Gastrocnemius medialis (tissue), 4 donors: ENCODE data around the gene ARMC10. TPM values are rescaled to one million over a fixed set of nuclear protein-coding genes. Genes with fewer than 3 reads are reported as not detected.
A peak's percentile ranks its signal among the peaks of the same experiment; 100 is the strongest.

ENCODE experiments used
- ATAC-seq, 2 donors: fragments of 150-250 bp; one replicate each; pipeline ENCODE4 v1.9.1; 2016
- DNase-seq, 2 donors: peaks; one replicate each; pipeline ENCODE4 v3.0.0-alpha.2; 2019
- H3K27ac ChIP-seq, 4 donors: fragments of 200-600 bp; sonication (generic); 1 replicate in 1 of 4; 2 replicates in 3 of 4; pipeline ENCODE4 v1.5.1; 2016 to 2018; ENCODE audit warnings: mild to moderate bottlenecking in 2 of 4, moderate library complexity in 1 of 4
- H3K27me3 ChIP-seq, 3 donors: fragments of 200-600 bp; sonication (generic) in 2 of 3; 1 replicate in 1 of 3; 2 replicates in 2 of 3; pipeline versions ENCODE4 v1.5.1 to v1.6.0; 2016 to 2019; ENCODE audit warnings: mild to moderate bottlenecking in 1 of 3, moderate library complexity in 1 of 3
- H3K36me3 ChIP-seq, 2 donors: fragments of 200-600 bp; sonication (generic) in 1 of 2; one replicate each; pipeline ENCODE4 v1.5.1; 2017 to 2018
- H3K4me1 ChIP-seq, 2 donors: fragments of 200-600 bp; sonication (generic) in 1 of 2; one replicate each; pipeline ENCODE4 v1.5.1; 2016 to 2017; ENCODE audit warnings: mild to moderate bottlenecking in 2 of 2
- H3K4me3 ChIP-seq, 4 donors: fragments of 200-600 bp; sonication (generic) in 3 of 4; 1 replicate in 1 of 4; 2 replicates in 3 of 4; pipeline ENCODE4 v1.5.1; 2016 to 2019; ENCODE audit warnings: mild to moderate bottlenecking in 2 of 4
- H3K9me3 ChIP-seq, 3 donors: fragments of 200-600 bp; sonication (generic) in 2 of 3; 1 replicate in 1 of 3; 2 replicates in 2 of 3; pipeline ENCODE4 v1.5.1; 2016 to 2019
- CTCF ChIP-seq, 5 experiments: fragments of 450-650 bp in 3 of 5; fragments of 200-600 bp in 2 of 5; sonication (generic) in 2 of 5; IDR thresholded peaks in 4 of 5; conservative IDR thresholded peaks in 1 of 5; 1 replicate in 4 of 5; 2 replicates in 1 of 5; pipeline ENCODE4 v1.5.1; 2016 to 2019; ENCODE audit warnings: antibody characterized with exemption in 5 of 5, mild to moderate bottlenecking in 3 of 5, moderate library complexity in 3 of 5
- POLR2A ChIP-seq, 2 donors: fragments of 450-650 bp; IDR thresholded peaks; one replicate each; pipeline ENCODE4 v1.6.1; 2017; ENCODE audit warnings: antibody characterized with exemption in 2 of 2, mild to moderate bottlenecking in 2 of 2, moderate library complexity in 2 of 2
- in situ Hi-C, 4 donors: fragments of 200-750 bp; cut with MboI; loops; one replicate each; pipeline versions ENCODE4 v1.15.0 to v1.8.0; 2017; ENCODE audit warnings: low sequenced_read_pairs in 4 of 4
- intact Hi-C: fragments of 100-400 bp; cut with DNase I; formaldehyde crosslinking; loops from one replicate; pipeline ENCODE4 v1.15.1; 2023; ENCODE audit warnings: low total_unique reads
- total RNA-seq, 4 donors: library from RNA; depleted of rRNA; stranded (reverse); fragments of >200 nt; gene quantifications; one replicate each; pipeline versions ENCODE4 v1.1.0 to v1.2.3, GENCODE V29; 2016

The ARMC10 gene
- total RNA-seq, 4 donors from 2014 or later: 23.6 to 31.3 (median 27.2) TPM

- ATAC-seq (no peak), DNase-seq (no peak)
- no peaks in the 10 kb centered on the region for H3K27me3 ChIP-seq
- no peak for TF ChIP-seq POLR2A (IDR thresholded peaks at IDR 0.05)
- TF ChIP-seq CTCF (IDR thresholded peaks at IDR 0.05 in 4 of 5, conservative IDR thresholded peaks at IDR 0.05 in 1 of 5): no peak
- no peak overlapping the region for H3K4me3 ChIP-seq
- no peaks in the 10 kb centered on the region for H3K36me3 ChIP-seq
- H3K4me1 ChIP-seq: peaks cover 0 to 1% of the 10 kb centered on the region in 2 donors
- in situ Hi-C loops (loop anchor here in 3 of 4 donors (25.0 kb wide), 1 partner anchor 306 kb away; no protein-coding TSS in a partner anchor), intact Hi-C loops (no loop called here)
- no peaks in the 10 kb centered on the region for H3K9me3 ChIP-seq
- no peak overlapping the region for H3K27ac ChIP-seq
Measured at GRCh38 chr7:103068414-103069403, 6.2 kb upstream of the ARMC10 start.

DNA sequence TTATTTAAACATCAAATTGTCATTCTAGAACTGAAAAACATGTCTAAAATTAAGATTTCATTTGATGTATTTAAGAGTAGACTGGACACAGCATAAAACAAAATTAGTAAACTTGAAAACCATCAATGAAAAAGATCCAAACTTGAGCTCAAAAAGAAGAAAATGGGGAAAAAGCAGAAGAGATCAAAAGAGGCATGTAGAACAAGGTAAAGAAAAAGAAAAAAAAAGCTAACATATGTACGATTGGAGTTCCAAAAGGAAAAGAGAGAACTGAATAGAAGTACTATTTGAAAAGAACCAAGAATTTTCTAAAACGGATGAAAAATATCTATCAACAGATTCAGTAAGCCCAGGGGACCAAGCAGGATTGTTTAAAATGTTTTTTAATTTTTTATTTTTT, 3.9 kb upstream of the ARMC10 start:
- ATAC-seq: no peak
- intact Hi-C loops (no loop called here), in situ Hi-C loops (loop anchor here in 3 of 4 donors (25.0 kb wide), 1 partner anchor 309 kb away; no protein-coding TSS in a partner anchor)
- H3K4me1 ChIP-seq: peaks cover 8 to 12% of the 10 kb centered on the region in 2 donors
- no peak for DNase-seq
- no peaks in the 10 kb centered on the region for H3K9me3 ChIP-seq
- H3K4me3 ChIP-seq: no peak overlapping the region
- H3K27ac ChIP-seq: no peak overlapping the region
- H3K27me3 ChIP-seq: no peaks in the 10 kb centered on the region
- no peak for TF ChIP-seq POLR2A (IDR thresholded peaks at IDR 0.05)
- TF ChIP-seq CTCF (IDR thresholded peaks at IDR 0.05 in 4 of 5, conservative IDR thresholded peaks at IDR 0.05 in 1 of 5): no peak
- no peaks in the 10 kb centered on the region for H3K36me3 ChIP-seq

- Histone ChIP-seq H3K27ac (peak overlapping the region; percentile 80 to 93 (median 86)), H3K9me3 (no peaks in the 10 kb centered on the region), H3K36me3 (no peaks in the 10 kb centered on the region), H3K27me3 (no peaks in the 10 kb centered on the region), H3K4me1 (peaks cover 11 to 15% of the 10 kb centered on the region in 2 donors), H3K4me3 (peak overlapping the region; percentile 75 to 99 (median 86))
- ATAC-seq (no peak), DNase-seq (no peak)
- TF ChIP-seq POLR2A (IDR thresholded peaks at IDR 0.05) (no peak), CTCF (IDR thresholded peaks at IDR 0.05 in 4 of 5, conservative IDR thresholded peaks at IDR 0.05 in 1 of 5) (no peak)
- in situ Hi-C loops (loop anchor here in 3 of 4 donors (25.0 kb wide), 1 partner anchor 312 kb away; no protein-coding TSS in a partner anchor), intact Hi-C loops (loop anchor here (2.0 kb wide), 1 partner anchor 75 kb away; the partner anchor contains the start of gene NAPEPLD)
Measured at GRCh38 chr7:103073989-103074518, 886 bp upstream of the ARMC10 start.

DNA sequence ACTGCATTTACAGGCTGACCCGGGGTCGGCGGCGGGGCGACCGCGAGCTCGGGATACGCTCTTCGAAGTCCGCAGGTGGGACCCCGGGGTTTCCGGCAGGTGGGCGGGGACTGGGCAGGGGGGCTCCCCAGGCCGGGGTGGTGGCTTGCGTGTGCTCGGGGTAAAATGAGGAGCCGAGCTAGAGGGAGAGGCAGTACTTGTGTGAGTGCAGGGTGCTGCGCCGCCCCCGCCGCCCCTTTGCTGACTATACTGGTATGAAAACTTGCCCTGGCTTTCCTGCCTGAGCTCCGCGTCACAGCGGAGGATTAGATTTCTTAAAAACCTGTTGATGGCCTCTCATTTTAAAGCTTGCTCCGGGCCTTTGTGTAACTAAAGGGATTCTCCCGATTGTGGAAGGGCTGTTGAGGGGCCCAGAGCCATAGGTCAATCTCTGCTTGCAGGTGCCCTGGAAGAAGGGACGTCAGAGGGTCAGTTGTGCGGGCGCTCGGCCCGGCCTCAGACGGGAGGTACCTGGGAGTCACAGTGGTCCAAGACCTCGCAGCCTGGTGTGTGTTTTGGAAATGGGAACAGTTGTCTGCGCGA, 488 bp downstream of the ARMC10 start:
- H3K27ac ChIP-seq: peak overlapping the region; percentile 80 to 93 (median 86)
- H3K27me3 ChIP-seq: no peaks in the 10 kb centered on the region
- DNase-seq (peak; percentile 6 to 34), ATAC-seq (peak; percentile 29 to 30)
- H3K9me3 ChIP-seq: no peaks in the 10 kb centered on the region
- in situ Hi-C loops (no loop called here), intact Hi-C loops (loop anchor here (2.0 kb wide), 1 partner anchor 73 kb away; the partner anchor contains the start of gene NAPEPLD)
- TF ChIP-seq CTCF (IDR thresholded peaks at IDR 0.05 in 4 of 5, conservative IDR thresholded peaks at IDR 0.05 in 1 of 5) (no peak), POLR2A (IDR thresholded peaks at IDR 0.05) (peak; percentile 2 to 18)
- peaks cover 11 to 15% of the 10 kb centered on the region in 2 donors for H3K4me1 ChIP-seq
- peak overlapping the region; percentile 75 to 99 (median 86) for H3K4me3 ChIP-seq
- H3K36me3 ChIP-seq: no peaks in the 10 kb centered on the region
